IPS DF 19.7 (cell line): ENCODE measurements around the gene CELF4.
"Not testable (repeated sequence)": the region's sequence is repeated elsewhere in the genome, so short reads cannot be mapped to it uniquely, and the experiment has no call there.

ENCODE experiments used
- DNase-seq: peaks from one replicate; pipeline ENCODE4 v3.0.0-alpha.2; 2013; ENCODE audit warnings: low read depth, low spot score

CELF4 gene

GRCh38 chr18:37358061-37358460 is 207.5 kb downstream of the CELF4 start:
- DNase-seq: not testable (repeated sequence)

- DNase-seq: no peak
These were observed 209.8 kb downstream of the CELF4 start for GRCh38 chr18:37355772-37356171.

- DNase-seq: no peak
These were observed 214.5 kb downstream of the CELF4 start for GRCh38 chr18:37351110-37351509.

- DNase-seq: no peak
These were observed 216.9 kb downstream of the CELF4 start for GRCh38 chr18:37348729-37349128.

GRCh38 chr18:37346048-37346447 is 219.6 kb downstream of the CELF4 start:
- no peak for DNase-seq

GRCh38 chr18:37343542-37343851 is 222.1 kb downstream of the CELF4 start:
- no peak for DNase-seq

GRCh38 chr18:37341473-37342086 is 224.0 kb downstream of the CELF4 start:
- DNase-seq: no peak

GRCh38 chr18:37341016-37341415 is 224.6 kb downstream of the CELF4 start:
- DNase-seq: no peak

- DNase-seq: no peak
These were observed 225.8 kb downstream of the CELF4 start for GRCh38 chr18:37339701-37340215.

GRCh38 chr18:37336568-37337285 is 228.9 kb downstream of the CELF4 start:
- DNase-seq: no peak

GRCh38 chr18:37335409-37335736 is 230.2 kb downstream of the CELF4 start:
- no peak for DNase-seq

GRCh38 chr18:37334631-37335408 is 230.8 kb downstream of the CELF4 start:
- no peak for DNase-seq

GRCh38 chr18:37332628-37333420 is 232.8 kb downstream of the CELF4 start:
- DNase-seq: no peak

GRCh38 chr18:37332219-37332618 is 233.4 kb downstream of the CELF4 start:
- DNase-seq: no peak

GRCh38 chr18:37330173-37330572 is 235.4 kb downstream of the CELF4 start:
- DNase-seq: no peak

GRCh38 chr18:37328946-37329719 is 236.5 kb downstream of the CELF4 start:
- DNase-seq: no peak

GRCh38 chr18:37327063-37327577 is 238.5 kb downstream of the CELF4 start:
- DNase-seq: no peak

GRCh38 chr18:37322492-37323035 is 243.0 kb downstream of the CELF4 start:
- DNase-seq: no peak

- no peak for DNase-seq
These were observed 243.8 kb downstream of the CELF4 start for GRCh38 chr18:37321582-37322491.

- no peak for DNase-seq
These were observed 245.3 kb downstream of the CELF4 start for GRCh38 chr18:37320317-37320716.
